Activated CD4-positive, alpha-beta T cell treated with anti-CD3 and anti-CD28 coated beads for 1 hour (primary cell): ENCODE results near the gene ARRDC5.
"Not testable (repeated sequence)": the region's sequence is repeated elsewhere in the genome, so short reads cannot be mapped to it uniquely, and the experiment has no call there.

Experiments
- DNase-seq: peaks from one replicate; pipeline ENCODE4 v3.0.0-alpha.2; 2020

The ARRDC5 gene

DNA sequence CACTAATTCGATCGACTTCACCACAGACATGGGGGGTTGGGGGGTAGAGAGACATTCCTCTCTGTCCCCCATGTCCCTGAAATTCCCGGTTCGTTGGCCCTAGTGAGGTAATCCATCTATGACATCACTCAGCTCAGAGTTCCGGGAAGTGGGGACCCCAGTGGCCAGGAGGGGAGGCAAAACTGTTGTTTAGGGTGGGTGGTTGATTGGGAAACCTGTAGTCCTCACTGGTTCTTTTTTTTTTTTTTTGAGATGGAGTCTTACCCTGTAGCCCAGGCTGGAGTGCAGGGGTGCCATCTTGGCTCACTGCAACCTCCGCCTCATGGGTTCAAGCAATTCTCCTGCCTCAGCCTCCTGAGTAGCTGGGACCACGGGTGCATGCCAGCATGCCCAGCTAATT is at the start of gene ARRDC5:
TSS of gene ARRDC5 (minus strand) at position 101 of the 400 bp plus-strand sequence. CDS start at position 30, 71 bp downstream.
- DNase-seq, result no peak

DNA sequence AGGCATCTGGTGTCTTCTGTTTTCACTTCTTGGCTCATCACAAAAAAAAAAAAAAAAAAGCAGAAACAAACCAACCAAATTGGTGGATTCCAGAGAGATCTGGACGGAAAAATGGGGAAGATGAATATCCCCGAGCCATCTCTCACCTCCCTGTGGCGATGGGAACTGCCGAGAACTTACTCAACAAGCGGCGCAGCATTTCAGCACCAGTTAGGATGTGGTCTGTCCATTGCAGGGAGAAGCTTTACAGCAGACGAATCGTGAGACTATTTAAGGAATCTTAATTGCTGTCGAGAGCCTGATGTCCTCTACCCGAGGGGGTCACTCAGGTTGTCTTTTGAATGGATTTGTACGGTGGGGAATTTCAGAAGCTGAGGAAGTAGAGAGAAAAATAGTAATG is 49.0 kb upstream of the ARRDC5 start:
- no peak for DNase-seq

DNA sequence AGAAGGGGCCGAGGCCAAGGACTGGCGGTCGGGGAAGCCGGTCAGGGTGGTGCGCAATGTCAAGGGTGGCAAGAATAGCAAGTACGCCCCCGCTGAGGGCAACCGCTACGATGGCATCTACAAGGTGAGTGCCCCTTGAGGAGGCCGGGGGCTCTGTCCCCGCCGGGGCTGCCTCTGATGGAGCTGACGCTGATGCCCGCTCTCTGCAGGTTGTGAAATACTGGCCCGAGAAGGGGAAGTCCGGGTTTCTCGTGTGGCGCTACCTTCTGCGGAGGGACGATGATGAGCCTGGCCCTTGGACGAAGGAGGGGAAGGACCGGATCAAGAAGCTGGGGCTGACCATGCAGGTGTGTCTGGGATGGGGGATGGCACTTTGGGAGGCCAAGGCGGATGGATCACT is 48.0 kb upstream of the ARRDC5 start:
- not testable (repeated sequence) for DNase-seq

DNA sequence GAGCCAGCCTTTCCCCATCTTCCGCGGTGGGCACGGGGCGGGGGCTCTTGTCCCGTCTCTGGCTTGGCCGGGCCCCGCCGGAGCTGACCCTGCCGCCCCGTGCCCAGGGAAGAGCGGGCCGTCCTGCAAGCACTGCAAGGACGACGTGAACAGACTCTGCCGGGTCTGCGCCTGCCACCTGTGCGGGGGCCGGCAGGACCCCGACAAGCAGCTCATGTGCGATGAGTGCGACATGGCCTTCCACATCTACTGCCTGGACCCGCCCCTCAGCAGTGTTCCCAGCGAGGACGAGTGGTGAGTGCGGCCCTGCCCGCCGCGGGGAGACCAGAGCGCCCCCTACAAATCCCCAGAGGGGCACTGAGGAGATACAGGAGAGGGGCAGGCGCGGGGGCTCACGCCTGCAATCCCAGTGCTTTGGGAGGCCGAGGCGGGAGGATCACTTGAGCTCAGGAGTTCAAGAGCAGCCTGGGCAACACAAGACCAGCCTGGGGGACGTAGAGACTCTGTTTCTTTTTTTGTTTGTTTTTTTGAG is 39.0 kb upstream of the ARRDC5 start:
- DNase-seq, result not testable (repeated sequence)

DNA sequence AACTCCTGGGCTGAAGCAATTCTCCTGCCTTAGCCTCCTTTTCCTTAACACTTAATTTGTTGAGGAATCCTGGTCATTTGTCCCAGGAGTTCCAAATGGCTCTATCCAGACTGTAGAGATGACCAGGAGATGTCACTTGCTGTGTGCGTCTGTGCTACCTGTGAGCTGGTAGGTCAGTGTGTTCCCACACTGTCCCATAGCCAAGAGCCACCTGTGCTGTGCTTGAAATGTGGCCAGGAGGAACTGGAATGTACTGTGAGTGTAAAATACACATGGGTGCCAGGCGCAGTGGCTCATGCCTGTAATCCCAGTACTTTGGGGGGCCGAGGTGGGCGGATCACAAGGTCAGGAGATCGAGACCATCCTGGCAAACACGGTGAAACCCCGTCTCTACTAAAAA is 36.8 kb upstream of the ARRDC5 start:
- no peak for DNase-seq

DNA sequence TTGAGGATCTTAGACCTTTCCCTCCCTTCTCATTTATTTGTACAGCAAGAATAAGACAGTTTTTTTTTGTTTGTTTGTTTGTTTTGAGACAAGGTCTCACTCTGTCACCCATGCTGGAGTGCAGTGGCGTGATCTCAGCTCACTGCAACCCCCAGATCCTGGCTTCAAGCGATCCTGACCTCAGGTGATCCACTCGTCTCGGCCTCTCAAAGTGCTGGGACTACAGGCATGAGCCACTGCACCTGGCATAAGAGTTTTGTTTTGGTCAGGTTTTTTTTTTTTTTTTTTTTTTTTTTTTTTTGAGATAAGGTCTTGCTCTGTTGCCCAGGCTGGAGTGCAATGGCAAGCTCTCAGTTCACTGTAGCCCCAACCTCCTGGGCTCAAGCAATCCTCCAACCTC is 35.8 kb upstream of the ARRDC5 start:
- not testable (repeated sequence) for DNase-seq

DNA sequence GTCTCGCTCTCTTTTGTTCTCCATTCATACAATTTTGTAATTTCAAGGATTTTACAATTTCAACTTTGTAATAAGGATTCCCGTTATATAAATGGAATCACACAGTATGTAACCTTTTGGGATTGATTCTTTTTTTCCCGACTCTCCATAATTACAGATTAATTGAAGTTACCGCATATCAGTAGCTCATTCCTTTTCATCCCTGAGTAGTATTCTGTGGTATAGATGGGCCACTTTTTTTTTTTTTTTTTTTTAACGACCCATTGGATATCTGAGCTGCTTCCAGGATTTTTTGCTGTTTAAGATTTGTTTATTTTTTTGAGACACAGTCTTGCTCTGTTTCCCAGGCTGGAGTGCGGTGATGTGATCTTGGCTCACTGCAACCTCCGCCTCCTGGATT is 34.4 kb upstream of the ARRDC5 start:
- no peak for DNase-seq

DNA sequence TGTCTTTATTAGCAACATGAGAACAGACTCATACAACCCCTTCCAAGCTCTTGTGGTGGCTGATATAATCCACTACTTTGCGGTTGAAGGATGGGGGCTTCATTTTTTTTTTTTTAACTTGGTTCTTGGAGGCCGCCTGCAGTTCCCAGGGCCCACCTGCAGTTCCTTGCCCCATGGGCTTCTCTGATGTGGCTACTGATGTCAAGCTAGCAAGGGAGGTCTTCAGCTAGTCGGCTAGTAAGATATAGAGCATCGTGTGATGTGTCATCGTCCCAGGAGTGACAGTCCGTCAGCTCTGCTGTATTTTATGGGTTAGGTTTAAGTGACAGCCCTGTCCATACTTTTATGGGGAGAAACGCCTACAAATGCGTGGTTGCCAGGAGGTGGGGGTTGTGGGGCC is 32.7 kb upstream of the ARRDC5 start:
- no peak for DNase-seq

DNA sequence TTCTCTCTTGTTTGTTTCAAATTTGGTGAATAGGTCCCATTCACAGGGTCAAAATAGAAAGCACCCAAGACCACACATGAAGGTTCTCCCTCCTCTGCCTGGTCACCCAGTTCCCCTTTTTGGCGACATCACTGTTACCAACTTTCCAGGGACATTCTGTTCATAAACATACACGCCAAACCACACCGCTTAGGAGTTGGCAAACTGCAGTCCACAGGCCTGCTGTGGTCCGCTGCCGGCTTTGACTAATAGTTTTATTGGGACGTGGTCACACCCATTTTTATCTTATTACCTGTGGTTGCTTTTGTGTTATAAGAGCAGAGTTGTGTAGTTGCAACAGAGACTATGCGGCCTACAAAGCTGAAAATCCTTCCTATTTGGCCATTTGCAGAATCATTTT is 30.8 kb upstream of the ARRDC5 start:
- DNase-seq, result no peak

DNA sequence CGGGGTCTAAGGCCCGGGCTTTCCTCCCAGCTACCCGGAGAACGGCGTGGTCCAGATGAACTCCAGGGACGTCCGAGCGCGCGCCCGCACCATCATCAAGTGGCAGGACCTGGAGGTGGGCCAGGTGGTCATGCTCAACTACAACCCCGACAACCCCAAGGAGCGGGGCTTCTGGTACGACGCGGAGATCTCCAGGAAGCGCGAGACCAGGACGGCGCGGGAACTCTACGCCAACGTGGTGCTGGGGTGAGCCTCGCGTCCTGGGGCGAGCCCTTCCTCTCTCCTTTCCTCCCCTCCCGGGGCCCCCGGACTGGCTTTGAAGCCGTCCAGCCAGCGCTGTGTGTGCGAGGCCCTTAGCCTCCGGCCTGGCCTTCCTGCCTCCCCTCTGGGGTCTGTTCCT is 30.0 kb upstream of the ARRDC5 start:
- no peak for DNase-seq

DNA sequence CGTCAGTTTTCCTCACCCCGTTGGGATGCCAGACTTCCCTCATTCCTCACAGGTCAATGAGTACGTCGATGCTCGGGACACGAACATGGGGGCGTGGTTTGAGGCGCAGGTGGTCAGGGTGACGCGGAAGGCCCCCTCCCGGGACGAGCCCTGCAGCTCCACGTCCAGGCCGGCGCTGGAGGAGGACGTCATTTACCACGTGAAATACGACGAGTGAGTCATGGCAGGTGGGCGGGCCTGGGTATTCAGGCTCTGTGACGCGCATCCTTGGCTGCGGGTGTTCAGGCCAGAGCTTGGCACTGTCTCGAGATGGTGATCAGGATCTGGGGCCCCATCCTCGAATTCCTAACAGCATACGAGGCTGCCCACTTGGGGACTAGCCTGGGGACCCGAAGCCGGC is 28.0 kb upstream of the ARRDC5 start:
- DNase-seq, result no peak

DNA sequence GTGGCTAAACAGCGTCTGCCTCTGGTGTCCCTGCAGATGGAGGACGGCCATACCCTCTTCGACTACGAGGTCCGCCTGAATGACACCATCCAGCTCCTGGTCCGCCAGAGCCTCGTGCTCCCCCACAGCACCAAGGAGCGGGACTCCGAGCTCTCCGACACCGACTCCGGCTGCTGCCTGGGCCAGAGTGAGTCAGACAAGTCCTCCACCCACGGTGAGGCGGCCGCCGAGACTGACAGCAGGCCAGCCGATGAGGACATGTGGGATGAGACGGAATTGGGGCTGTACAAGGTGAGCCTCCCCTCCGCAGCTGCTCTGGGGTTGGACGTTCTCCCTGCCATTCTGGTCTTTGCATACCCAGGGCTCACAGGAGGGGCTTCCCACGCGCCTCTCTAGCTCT is 26.5 kb upstream of the ARRDC5 start:
- DNase-seq, result no peak

DNA sequence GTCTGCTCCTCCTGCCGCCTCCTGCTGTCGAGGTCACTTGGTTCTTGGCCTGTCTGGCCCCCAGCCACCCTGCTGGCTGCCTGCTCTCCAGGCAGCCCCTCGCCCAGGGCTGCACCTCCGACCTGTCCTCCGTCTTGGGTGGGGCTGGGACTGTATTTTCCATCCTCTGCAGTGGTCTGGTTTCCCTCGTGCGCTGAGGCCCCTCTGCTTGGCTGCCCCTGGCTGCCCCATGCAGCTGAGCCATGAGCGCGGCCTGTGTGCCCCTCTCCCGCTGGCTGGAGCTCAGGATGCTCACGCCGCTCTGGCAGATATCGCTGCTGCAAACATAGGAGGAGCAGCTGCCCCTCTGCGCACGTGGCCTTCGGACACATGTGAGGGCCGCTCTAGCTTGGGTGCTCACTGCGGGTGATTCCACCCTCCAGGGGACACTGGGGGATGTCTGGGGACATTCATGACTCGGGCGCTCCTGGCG is 20.6 kb upstream of the ARRDC5 start:
- DNase-seq, result no peak

DNA sequence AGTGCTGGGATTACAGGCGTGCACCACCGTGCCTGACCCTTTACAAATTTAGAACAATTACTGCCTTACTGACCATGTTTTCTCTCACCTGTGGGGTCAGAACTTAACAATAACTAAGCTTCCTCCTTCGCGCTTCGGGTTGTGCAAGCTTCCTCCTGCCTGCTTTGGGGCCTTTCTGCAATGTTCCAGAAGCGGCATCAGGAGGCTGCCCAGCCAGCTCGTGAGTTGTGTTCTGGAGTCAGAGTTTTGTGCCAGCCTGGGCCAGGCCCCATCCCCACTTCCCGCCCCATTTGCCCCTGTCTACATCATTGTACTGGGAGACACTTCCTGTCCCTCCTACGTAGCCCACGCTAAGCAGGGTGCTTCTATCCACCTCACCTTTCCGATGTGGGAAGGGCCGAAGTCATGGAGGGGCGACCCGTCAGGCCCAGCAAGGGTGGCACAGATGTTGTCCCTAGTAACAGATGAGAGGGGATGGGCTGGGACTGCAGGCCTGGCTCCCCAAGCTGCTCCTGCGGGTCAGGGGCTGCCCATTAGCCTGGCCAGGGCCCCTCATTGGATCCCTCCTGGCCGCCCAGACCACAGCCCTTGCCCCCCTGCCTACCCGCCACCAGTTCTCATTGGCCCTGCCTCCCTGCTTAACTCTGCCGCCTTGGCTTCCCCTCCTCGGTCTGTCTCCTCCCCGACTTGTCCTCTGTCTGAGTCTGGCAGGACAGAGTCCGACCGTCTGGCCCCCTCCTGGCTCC is 20.0 kb upstream of the ARRDC5 start:
- DNase-seq, result no peak

DNA sequence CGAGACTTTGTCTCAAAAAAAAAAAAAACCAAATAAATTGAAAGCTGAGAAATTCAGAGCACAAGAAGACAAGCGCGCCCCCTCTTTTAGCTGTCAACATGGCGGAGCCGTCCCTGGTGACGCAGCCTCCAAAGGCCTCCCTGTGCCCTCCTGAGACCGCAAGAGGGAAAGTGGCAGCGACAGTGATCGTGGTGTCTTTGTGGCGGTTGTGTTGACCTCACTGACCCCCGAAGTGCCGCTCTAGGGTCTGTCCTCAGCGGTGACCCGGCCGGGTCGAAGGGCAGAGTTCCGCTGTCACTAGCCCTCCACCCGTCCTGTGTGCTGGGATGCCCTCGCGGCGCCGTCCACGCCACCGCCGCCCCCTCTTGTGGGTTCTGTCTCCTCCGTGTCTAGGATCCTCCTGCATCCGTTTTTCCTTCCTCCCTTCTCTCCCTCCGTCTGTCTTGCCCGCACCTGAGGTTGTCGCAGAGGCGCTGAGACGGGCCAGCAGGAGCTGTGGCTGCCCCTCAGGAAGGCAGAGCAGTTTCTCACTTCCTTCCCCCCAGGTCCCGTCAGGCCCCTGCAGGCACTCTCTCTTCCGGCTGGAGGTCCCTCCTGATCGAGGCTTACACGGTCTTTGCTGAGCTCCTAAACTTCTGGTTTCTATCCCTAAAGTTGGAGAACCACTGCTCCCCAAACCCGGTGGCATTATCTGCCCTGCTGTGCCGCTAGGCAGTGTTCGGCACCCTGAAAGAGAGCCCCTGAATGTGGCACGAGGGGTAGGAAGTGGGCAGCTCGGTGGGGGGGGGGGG is 13.8 kb upstream of the ARRDC5 start:
- no peak for DNase-seq

DNA sequence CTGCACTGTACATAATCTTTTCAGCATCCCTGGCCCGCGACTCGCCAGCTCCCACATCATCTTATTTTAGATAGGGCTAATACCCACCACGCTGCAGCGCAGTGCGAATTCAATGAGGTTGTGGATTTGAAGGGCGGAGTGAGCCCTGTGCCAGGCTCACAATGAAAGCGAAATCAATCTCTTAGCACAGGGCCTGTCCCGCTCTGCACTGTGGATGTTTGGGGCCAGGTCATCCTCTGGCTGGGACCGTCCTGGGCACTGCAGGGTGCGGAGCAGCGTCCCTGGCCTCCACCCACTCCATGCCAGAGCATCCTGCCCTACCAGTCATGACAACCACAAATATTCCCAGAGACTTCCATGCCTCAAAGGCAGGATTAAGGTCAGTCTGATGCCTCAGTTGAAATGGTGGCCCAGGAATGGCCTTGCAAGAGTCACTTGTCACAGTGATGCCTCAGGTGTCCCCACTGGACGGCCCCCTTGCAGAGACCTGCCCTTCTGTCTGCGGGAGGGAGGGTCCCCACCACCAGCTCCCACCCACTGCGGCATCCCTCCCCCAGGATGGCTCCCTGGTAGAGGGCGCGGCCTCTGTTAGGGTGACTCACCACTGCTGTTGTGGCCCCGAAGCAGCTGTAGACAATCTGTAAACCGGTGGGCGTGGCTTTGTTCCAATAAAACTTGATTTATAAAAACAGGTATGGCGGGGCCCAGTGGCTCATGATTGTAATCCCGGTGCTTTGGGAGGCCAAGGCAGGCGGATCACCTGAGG is 12.2 kb upstream of the ARRDC5 start:
- DNase-seq, result peak; percentile 65

DNA sequence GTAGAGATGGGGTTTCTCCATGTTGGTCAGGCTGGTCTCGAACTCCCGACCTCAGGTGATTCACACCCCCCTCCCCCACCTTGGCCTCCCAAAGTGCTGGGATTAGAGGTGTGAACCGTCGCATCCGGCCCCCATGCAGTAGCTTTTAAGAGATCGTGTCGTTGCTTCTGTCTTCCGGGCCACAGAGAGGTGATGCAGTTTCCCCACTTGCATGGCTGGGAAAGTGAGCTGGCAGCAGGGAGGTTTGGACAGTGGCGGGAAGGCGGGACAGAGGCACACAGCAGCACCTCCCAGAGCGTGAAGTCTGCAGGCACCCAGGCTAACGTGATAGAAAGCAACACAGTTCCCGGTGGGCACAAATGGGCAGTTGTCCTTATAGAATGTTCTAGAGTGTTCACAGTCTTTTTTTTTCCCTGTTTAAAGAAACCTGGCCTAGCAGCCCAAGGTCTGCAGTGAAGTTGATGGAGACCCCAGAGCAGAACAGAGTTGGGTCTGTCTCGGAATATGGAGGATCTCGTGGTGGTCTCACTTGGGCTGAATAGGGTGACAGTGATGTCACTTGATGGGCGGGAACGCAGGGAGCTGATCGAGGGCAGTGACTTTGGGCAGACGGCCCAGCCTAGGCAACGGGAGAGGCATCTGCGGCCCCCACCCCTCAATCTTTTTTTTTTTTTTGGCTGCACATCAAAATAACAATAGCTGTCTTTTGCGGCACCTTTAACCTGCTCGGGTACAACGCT is 11.5 kb upstream of the ARRDC5 start:
- no peak for DNase-seq

DNA sequence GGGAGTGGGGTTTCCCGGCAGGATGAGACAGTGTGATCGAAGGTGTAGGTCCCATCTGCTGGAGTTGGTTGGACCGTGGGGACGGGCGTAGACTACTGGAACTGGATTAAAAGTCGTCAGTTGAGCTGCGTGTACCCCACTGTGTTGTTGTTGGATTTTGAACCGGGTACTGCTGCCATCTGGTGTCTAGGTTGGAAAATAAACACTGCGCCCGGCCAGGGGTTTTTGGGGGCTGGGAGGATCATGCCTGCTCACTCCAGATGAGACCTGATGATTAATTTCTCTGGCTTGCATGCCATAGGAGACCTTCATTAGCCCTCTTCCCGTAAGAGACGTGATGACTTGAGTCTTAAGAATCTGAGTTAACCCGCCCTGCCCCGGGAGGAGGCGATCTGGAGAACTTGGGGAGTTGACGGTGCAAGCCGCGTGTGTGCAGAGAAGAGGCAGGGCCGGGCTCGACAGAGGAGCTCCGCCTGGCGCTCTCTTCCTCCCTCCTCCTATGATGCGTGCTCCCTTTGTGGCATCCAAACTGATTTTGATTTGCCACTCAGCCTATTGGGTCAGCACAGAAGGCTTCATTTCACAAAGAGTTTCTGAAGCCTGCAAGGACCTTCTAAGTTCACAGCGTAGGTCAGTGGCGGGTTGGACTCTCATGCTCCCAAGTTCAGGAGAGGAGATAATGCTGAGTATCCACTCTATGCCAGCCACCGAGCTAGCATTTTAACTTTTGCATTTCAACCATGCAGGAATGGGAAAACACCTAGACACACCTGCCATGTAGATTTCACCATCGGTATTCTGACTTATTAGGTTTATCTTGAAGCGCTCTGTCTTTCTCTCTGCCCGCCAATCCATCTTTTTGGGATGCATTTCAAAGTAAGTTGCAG is 9.3 kb upstream of the ARRDC5 start:
- peak; percentile 53 for DNase-seq

DNA sequence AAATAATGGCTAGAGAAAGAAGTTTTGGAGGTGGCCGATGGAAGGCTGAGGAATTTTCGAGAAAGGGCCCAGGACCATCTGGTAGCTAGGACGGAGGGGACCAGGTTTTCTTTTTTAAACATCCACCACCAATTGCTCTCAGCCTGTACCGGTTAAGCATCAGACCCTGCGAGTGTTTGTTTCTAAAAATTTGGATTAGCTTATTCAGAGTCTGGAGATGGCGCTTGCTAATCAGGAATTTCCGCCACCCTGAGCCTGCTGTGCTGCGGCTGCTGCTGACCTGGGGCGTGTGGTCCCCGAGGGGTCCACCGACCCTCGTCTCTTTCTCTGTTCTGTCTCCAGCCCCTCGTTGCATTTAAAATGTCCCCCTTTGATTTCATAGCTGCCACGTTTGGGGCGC is 8.6 kb upstream of the ARRDC5 start:
- no peak for DNase-seq

DNA sequence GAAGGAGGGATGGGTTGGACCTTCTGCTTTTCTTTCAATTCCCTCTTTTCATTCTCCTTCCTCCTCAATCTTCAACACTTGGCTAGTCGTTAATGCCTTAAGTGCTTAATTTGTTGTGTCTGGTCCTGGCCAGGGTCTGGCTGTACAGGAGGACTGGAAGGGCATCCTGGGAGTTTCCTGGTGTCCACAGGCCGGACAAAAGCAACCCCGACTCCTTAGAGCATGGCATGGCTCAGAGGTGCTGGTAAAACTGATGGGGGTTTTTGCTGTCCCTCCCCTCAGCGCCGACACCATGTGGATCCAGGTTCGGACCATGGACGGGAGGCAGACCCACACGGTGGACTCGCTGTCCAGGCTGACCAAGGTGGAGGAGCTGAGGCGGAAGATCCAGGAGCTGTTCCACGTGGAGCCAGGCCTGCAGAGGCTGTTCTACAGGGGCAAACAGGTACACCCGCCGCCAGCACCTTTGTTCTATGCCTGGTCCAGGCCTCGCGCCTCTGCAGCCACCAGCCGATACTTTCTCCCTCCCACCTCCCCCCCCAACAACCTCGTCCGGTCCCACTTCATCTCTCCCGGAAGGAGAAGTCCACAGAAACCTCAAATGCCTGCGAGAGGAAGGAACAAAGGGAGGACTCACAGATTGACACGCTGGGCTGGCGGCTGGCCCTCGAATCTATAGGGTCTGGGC is 8.0 kb upstream of the ARRDC5 start:
- DNase-seq, result no peak
